Measurements from ENCODE around the gene DDR2. TPM values are rescaled to one million over a fixed set of nuclear protein-coding genes. Genes with fewer than 3 reads are reported as not detected.
"Not testable (repeated sequence)": the region's sequence is repeated elsewhere in the genome, so short reads cannot be mapped to it uniquely, and the experiment has no call there.

DDR2 gene
- total and polyA plus RNA-seq, 2 donors: 2.1 to 2.4 TPM

DNA sequence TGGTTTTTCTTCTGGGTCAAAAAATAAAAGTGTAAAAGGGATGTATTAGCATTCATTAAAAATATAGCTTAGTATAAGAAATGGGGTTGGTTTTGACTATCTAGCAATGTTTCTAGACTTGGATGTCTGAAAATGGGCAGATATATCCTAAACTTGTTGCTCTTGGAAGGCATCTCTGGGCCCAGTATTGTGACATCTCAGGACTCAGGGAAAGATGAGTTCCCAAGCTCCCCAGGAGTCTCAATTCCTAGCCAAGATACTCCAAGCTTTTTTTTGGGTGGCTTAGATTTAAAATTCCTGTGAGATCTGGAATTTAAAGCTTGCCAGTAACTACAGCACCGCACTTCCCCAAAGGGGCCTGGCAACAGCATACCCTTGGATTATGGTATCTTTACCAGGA, 146.8 kb downstream of the DDR2 start:
- H3K27me3 ChIP-seq (ENCODE audit: control insufficient read depth in 2 of 2, insufficient read depth in 1 of 2, low read length in 1 of 2): no peaks in the 10 kb centered on the region
- H3K9me3 ChIP-seq (ENCODE audit: control insufficient read depth in 2 of 2, insufficient read depth in 1 of 2, low read length in 1 of 2): no peaks in the 10 kb centered on the region
- no peak for DNase-seq (ENCODE audit: low read depth in 6 of 9, low spot score in 9 of 9)
- no peak overlapping the region for H3K4me3 ChIP-seq (ENCODE audit: low read length in 2 of 2)
- H3K27ac ChIP-seq (ENCODE audit: low read depth in 1 of 2, low read length in 1 of 2): no peak overlapping the region
- H3K4me1 ChIP-seq (ENCODE audit: control insufficient read depth in 2 of 2, insufficient read depth in 2 of 2, low read length in 2 of 2): no peaks in the 10 kb centered on the region
- no peaks in the 10 kb centered on the region for H3K36me3 ChIP-seq (ENCODE audit: control insufficient read depth in 2 of 2, insufficient read depth in 2 of 2, low read length in 1 of 2)
- 97% methylated on average over 1 of the region's 1 CpG for WGBS

GRCh38 chr1:162782671-162783070, 150.4 kb downstream of the DDR2 start:
- DNase-seq (ENCODE audit: low read depth in 6 of 9, low spot score in 9 of 9): no peak

DNA sequence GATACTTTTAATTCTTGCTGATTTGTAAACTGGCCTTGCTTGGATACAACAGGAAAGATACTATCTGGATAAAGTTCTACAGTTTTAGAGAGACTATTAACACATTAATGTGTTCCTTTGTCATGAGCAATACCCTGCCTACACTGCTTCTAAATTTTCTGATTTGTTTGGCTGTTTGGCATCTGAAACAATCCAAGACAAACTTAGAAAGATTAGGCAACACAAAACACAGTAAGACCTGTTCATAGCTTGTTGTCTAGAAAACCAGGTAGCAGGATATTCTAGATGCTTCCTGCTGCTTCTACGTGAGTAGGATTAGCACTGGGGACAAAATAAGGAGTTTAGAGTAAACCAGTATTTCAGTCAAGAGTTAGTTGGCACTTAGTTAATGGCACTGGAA, 152.7 kb downstream of the DDR2 start:
- H3K4me3 ChIP-seq (ENCODE audit: low read length in 2 of 2); DNase-seq (ENCODE audit: low read depth in 6 of 9, low spot score in 9 of 9); H3K27me3 ChIP-seq (ENCODE audit: control insufficient read depth in 2 of 2, insufficient read depth in 1 of 2, low read length in 1 of 2); H3K9me3 ChIP-seq (ENCODE audit: control insufficient read depth in 2 of 2, insufficient read depth in 1 of 2, low read length in 1 of 2); H3K27ac ChIP-seq (ENCODE audit: low read depth in 1 of 2, low read length in 1 of 2); H3K4me1 ChIP-seq (ENCODE audit: control insufficient read depth in 2 of 2, insufficient read depth in 2 of 2, low read length in 2 of 2); H3K36me3 ChIP-seq (ENCODE audit: control insufficient read depth in 2 of 2, insufficient read depth in 2 of 2, low read length in 1 of 2): not testable (repeated sequence)
- WGBS: 100% methylated on average over 1 of the region's 1 CpG

More at GRCh38 chr1:162782671-162783070, 150.4 kb downstream of the DDR2 start:
- Histone ChIP-seq H3K27ac (ENCODE audit: low read depth in 1 of 2, low read length in 1 of 2) (no peak overlapping the region), H3K4me1 (ENCODE audit: control insufficient read depth in 2 of 2, insufficient read depth in 2 of 2, low read length in 2 of 2) (no peaks in the 10 kb centered on the region), H3K4me3 (ENCODE audit: low read length in 2 of 2) (no peak overlapping the region), H3K36me3 (ENCODE audit: control insufficient read depth in 2 of 2, insufficient read depth in 2 of 2, low read length in 1 of 2) (no peaks in the 10 kb centered on the region), H3K9me3 (ENCODE audit: control insufficient read depth in 2 of 2, insufficient read depth in 1 of 2, low read length in 1 of 2) (no peaks in the 10 kb centered on the region), H3K27me3 (ENCODE audit: control insufficient read depth in 2 of 2, insufficient read depth in 1 of 2, low read length in 1 of 2) (no peaks in the 10 kb centered on the region)

GRCh38 chr1:162788783-162789182, 156.5 kb downstream of the DDR2 start:
- H3K4me1 ChIP-seq (ENCODE audit: control insufficient read depth in 2 of 2, insufficient read depth in 2 of 2, low read length in 2 of 2); H3K9me3 ChIP-seq (ENCODE audit: control insufficient read depth in 2 of 2, insufficient read depth in 1 of 2, low read length in 1 of 2); DNase-seq (ENCODE audit: low read depth in 6 of 9, low spot score in 9 of 9); H3K36me3 ChIP-seq (ENCODE audit: control insufficient read depth in 2 of 2, insufficient read depth in 2 of 2, low read length in 1 of 2); H3K4me3 ChIP-seq (ENCODE audit: low read length in 2 of 2); H3K27me3 ChIP-seq (ENCODE audit: control insufficient read depth in 2 of 2, insufficient read depth in 1 of 2, low read length in 1 of 2); H3K27ac ChIP-seq (ENCODE audit: low read depth in 1 of 2, low read length in 1 of 2): not testable (repeated sequence)
- 98% methylated on average over 1 of the region's 1 CpG for WGBS

DNA sequence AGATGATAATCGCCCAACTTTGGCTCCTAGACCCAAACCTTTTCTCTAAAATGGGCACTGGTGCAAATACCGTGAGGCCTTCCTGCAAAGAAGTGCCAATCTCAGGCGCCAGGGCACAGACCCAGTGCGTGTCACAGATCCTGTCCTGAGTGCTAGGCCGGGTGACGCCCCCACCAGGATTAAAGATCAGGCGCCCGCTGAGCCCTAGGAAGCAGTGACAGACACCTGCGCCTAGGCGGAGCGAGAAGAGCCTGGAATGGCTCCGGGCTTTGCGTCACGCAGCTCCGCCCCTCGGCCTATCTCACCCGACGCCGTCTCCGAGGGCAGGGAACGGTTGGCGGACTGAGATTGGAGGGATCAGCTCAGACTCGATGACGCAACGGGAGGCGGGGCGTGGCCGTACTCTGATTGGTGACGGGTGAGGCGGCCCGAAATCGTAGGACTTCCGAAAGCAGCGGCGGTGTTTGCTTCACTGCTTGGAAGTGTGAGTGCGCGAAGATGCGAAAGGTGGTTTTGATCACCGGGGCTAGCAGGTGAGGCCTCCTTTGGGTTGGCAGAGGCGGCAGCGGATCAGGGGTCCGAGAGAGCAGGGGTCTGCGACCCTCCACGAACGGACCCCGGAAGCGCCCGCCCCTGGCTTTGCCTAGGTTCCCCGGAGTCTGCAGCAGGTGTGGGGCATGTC, 158.2 kb downstream of the DDR2 start, which contains the start of gene HSD17B7:
Gene HSD17B7 (plus strand): TSS at position 400 of the 682 bp plus-strand sequence. CDS start 99 bp downstream, at position 499.
- not testable (repeated sequence) for H3K9me3 ChIP-seq (ENCODE audit: control insufficient read depth in 2 of 2, insufficient read depth in 1 of 2, low read length in 1 of 2); H3K36me3 ChIP-seq (ENCODE audit: control insufficient read depth in 2 of 2, insufficient read depth in 2 of 2, low read length in 1 of 2); H3K4me1 ChIP-seq (ENCODE audit: control insufficient read depth in 2 of 2, insufficient read depth in 2 of 2, low read length in 2 of 2); H3K27me3 ChIP-seq (ENCODE audit: control insufficient read depth in 2 of 2, insufficient read depth in 1 of 2, low read length in 1 of 2)
- peak; percentile 24 to 84 (median 57) for DNase-seq (ENCODE audit: low read depth in 6 of 9, low spot score in 9 of 9)
- H3K4me3 ChIP-seq (ENCODE audit: low read length in 2 of 2): peak within 1 kb of the TSS; percentile 42 to 52
- WGBS: 2% methylated on average over 35 of the region's 49 CpGs
- H3K27ac ChIP-seq (ENCODE audit: low read depth in 1 of 2, low read length in 1 of 2): peak within 1 kb of the TSS; percentile 84 to 89

GRCh38 chr1:162790985-162791357, 158.7 kb downstream of the DDR2 start:
- not testable (repeated sequence) for H3K36me3 ChIP-seq (ENCODE audit: control insufficient read depth in 2 of 2, insufficient read depth in 2 of 2, low read length in 1 of 2); H3K9me3 ChIP-seq (ENCODE audit: control insufficient read depth in 2 of 2, insufficient read depth in 1 of 2, low read length in 1 of 2); H3K27me3 ChIP-seq (ENCODE audit: control insufficient read depth in 2 of 2, insufficient read depth in 1 of 2, low read length in 1 of 2); H3K4me1 ChIP-seq (ENCODE audit: control insufficient read depth in 2 of 2, insufficient read depth in 2 of 2, low read length in 2 of 2)
- WGBS: under 1% methylated on average over 7 of the region's 8 CpGs
- peak overlapping the region; percentile 42 to 52 for H3K4me3 ChIP-seq (ENCODE audit: low read length in 2 of 2)
- peak in 3 of 9 donors; percentile 1 to 27 (median 19) for DNase-seq (ENCODE audit: low read depth in 6 of 9, low spot score in 9 of 9)
- peak overlapping the region in 1 of 2 donors; percentile 89 for H3K27ac ChIP-seq (ENCODE audit: low read depth in 1 of 2, low read length in 1 of 2)

GRCh38 chr1:162794284-162794683, 162.0 kb downstream of the DDR2 start:
- H3K4me3 ChIP-seq (ENCODE audit: low read length in 2 of 2); H3K27ac ChIP-seq (ENCODE audit: low read depth in 1 of 2, low read length in 1 of 2); H3K36me3 ChIP-seq (ENCODE audit: control insufficient read depth in 2 of 2, insufficient read depth in 2 of 2, low read length in 1 of 2); DNase-seq (ENCODE audit: low read depth in 6 of 9, low spot score in 9 of 9); H3K9me3 ChIP-seq (ENCODE audit: control insufficient read depth in 2 of 2, insufficient read depth in 1 of 2, low read length in 1 of 2); H3K4me1 ChIP-seq (ENCODE audit: control insufficient read depth in 2 of 2, insufficient read depth in 2 of 2, low read length in 2 of 2); H3K27me3 ChIP-seq (ENCODE audit: control insufficient read depth in 2 of 2, insufficient read depth in 1 of 2, low read length in 1 of 2): not testable (repeated sequence)
- 97% methylated on average over 1 of the region's 1 CpG for WGBS

DNA sequence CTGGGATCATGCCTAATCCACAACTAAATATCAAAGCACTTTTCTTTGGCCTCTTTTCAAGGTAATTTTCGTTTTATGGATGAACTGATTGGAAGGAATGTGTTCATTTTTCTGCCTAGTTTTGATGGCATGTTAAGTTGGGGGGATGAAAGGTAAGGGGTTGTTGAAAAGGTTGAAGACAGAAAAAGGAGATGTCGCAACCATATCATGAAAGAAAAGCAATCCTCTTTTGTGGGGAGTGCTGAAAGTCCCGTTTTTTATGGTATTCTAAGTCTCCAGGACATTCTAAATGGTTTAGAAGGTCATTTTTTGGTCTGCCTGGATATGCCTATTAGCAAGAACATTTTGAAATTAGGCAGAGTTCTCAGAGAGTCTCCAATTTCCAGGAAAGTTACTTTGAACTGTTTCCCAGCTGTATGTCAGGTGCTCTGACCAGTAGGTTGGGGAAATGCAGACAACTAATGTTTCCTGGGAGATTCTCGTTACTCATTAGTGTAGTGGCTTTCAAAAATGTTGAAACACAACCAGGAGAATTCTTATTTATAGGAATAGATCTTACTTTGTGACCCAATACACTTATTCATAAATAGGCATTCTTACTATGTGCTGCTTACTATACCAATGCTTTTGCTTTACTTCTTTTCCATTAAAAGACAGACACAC, 164.5 kb downstream of the DDR2 start:
- not testable (repeated sequence) for H3K4me1 ChIP-seq (ENCODE audit: control insufficient read depth in 2 of 2, insufficient read depth in 2 of 2, low read length in 2 of 2); H3K4me3 ChIP-seq (ENCODE audit: low read length in 2 of 2); H3K27me3 ChIP-seq (ENCODE audit: control insufficient read depth in 2 of 2, insufficient read depth in 1 of 2, low read length in 1 of 2); DNase-seq (ENCODE audit: low read depth in 6 of 9, low spot score in 9 of 9); H3K9me3 ChIP-seq (ENCODE audit: control insufficient read depth in 2 of 2, insufficient read depth in 1 of 2, low read length in 1 of 2); H3K27ac ChIP-seq (ENCODE audit: low read depth in 1 of 2, low read length in 1 of 2)
- H3K36me3 ChIP-seq (ENCODE audit: control insufficient read depth in 2 of 2, insufficient read depth in 2 of 2, low read length in 1 of 2): peaks cover 10 to 17% of the 10 kb centered on the region in 2 donors
- 91% methylated on average over 4 of the region's 4 CpGs for WGBS

DNA sequence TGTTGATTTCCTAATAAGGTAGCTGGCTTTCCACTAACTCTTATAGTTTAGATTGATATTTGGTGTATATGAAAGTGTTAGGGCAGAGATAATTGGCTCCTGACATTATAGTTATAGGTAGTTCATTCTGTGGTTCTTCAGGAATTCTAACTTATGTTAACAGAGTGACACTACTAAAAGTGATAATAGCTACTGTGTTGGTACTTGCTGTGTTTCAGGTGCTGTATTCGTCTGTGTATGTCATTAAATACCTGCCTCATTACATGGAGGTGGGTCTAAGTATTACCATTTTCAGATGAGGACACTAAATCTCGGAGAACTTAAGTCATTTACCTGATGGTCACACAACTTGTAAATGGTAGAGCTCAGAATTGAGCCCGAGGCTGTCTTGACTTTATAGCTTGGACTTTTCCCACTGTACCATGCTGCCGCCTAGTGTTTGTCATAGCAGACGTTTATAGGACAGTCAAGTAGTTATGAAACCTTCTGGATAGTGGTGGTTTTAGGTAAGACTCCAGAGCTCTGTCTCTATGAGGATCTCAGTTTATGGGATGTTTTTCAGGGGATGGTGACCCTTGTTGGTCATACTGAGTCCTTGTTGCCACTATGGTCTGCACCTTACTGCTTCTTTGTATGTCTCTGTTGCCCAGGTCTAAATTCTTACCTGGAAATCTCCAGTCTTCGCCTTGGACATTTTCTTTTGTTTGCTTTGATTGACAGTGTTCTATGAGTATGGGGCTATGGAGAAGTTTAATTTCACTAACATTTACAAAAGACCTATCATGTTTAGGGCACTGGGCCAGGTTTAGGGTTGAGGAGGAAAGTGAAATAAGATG, 167.9 kb downstream of the DDR2 start:
- peak in 3 of 9 donors; percentile 10 to 24 (median 11) for DNase-seq (ENCODE audit: low read depth in 6 of 9, low spot score in 9 of 9)
- not testable (repeated sequence) for H3K27me3 ChIP-seq (ENCODE audit: control insufficient read depth in 2 of 2, insufficient read depth in 1 of 2, low read length in 1 of 2); H3K4me3 ChIP-seq (ENCODE audit: low read length in 2 of 2); H3K4me1 ChIP-seq (ENCODE audit: control insufficient read depth in 2 of 2, insufficient read depth in 2 of 2, low read length in 2 of 2); H3K27ac ChIP-seq (ENCODE audit: low read depth in 1 of 2, low read length in 1 of 2); H3K9me3 ChIP-seq (ENCODE audit: control insufficient read depth in 2 of 2, insufficient read depth in 1 of 2, low read length in 1 of 2)
- H3K36me3 ChIP-seq (ENCODE audit: control insufficient read depth in 2 of 2, insufficient read depth in 2 of 2, low read length in 1 of 2): peaks cover 11 to 19% of the 10 kb centered on the region in 2 donors
- WGBS: 77% methylated on average over 6 of the region's 6 CpGs
